ENCODE results near the gene PTPN5.

GRCh38 chr11:18775492-18776292, 15.9 kb downstream of the PTPN5 start:
- TF ChIP-seq CTCF (IDR thresholded peaks at IDR 0.05) = peak; percentile 41 to 66 (median 60)
- no peak for TF ChIP-seq EP300 (IDR thresholded peaks at IDR 0.05; ENCODE audit: low read depth)

All from transverse colon (tissue), 3 donors.